NCI-H1417 (cell line): Measurements from ENCODE around the gene ZFP69.

ENCODE experiments used
- DNase-seq, 3 experiments: peaks; one replicate each; lab custom pipeline; 2025; lab: John Stamatoyannopoulos, UW

The ZFP69 gene

GRCh38 chr1:40508375-40509341 lies 31.6 kb downstream of the ZFP69 start, which contains the start of gene EXO5:
EXO5 (plus strand) TSS chr1:40508767; CDS start chr1:40514545, 5,778 bp downstream.
- DNase-seq: peak; percentile 71 to 84 (median 83)

- no peak for DNase-seq
These were observed 42.4 kb downstream of the ZFP69 start for GRCh38 chr1:40519517-40519916.

- no peak for DNase-seq
These were observed 53.8 kb downstream of the ZFP69 start for GRCh38 chr1:40530735-40531380.

GRCh38 chr1:40531381-40532061 lies 54.4 kb downstream of the ZFP69 start, which contains the start of gene ZNF684:
ZNF684 (plus strand) TSS chr1:40531637; CDS start chr1:40533167, 1,530 bp downstream.
- peak; percentile 78 to 94 (median 86) for DNase-seq

- no peak for DNase-seq
These were observed 54.9 kb downstream of the ZFP69 start for GRCh38 chr1:40532062-40532389.

GRCh38 chr1:40532844-40533424 lies 55.8 kb downstream of the ZFP69 start:
- peak; percentile 12 to 62 (median 31) for DNase-seq

GRCh38 chr1:40534589-40534988 lies 57.5 kb downstream of the ZFP69 start:
- DNase-seq: no peak

GRCh38 chr1:40535732-40536131 lies 58.6 kb downstream of the ZFP69 start:
- DNase-seq: no peak

GRCh38 chr1:40539338-40539737 lies 62.2 kb downstream of the ZFP69 start:
- DNase-seq: no peak
